Measurements from ENCODE around the gene ZNF385B.

GRCh38 chr2:179840840-179841239, 20.6 kb downstream of the ZNF385B start:
- TF ChIP-seq CTCF (IDR thresholded peaks at IDR 0.05; ENCODE audit: low read depth, low read length) = no peak
- no peak for TF ChIP-seq EZH2phosphoT487 (IDR thresholded peaks at IDR 0.05; ENCODE audit: low read depth)
